NT2/D1 (cell line): ENCODE data around the gene CTSH.

Experiments
- DNase-seq: peaks from one replicate; pipeline ENCODE4 v3.0.0-alpha.2; 2011; ENCODE audit warnings: low read depth, low spot score
- H3K27me3 ChIP-seq: 2 replicates; pipeline ENCODE4 v1.6.0; 2011; ENCODE audit warnings: mild to moderate bottlenecking; ENCODE audit not compliant: insufficient read length, insufficient read depth
- H3K36me3 ChIP-seq: 2 replicates; pipeline ENCODE4 v1.6.1; 2011; ENCODE audit warnings: mild to moderate bottlenecking, low read length, mixed read lengths; ENCODE audit not compliant: insufficient read depth, insufficient read length
- H3K4me1 ChIP-seq: 2 replicates; pipeline ENCODE4 v1.5.1; 2011; ENCODE audit not compliant: insufficient read depth, insufficient read length
- H3K4me3 ChIP-seq: 2 replicates; pipeline ENCODE4 v1.5.1; 2011; ENCODE audit warnings: low read depth; ENCODE audit not compliant: insufficient read length
- H3K9ac ChIP-seq: 2 replicates; pipeline ENCODE4 v1.6.0; 2011; ENCODE audit warnings: low read depth; ENCODE audit not compliant: insufficient read length
- H3K9me3 ChIP-seq: 2 replicates; pipeline ENCODE4 v1.5.1; 2011; ENCODE audit warnings: mild to moderate bottlenecking, low read length; ENCODE audit not compliant: insufficient read depth
- SUZ12 ChIP-seq: IDR thresholded peaks from 2 replicates; pipeline ENCODE4 v1.6.1; 2011; ENCODE audit not compliant: insufficient read length, insufficient read depth; ENCODE audit errors: extremely low read depth
- YY1 ChIP-seq: IDR thresholded peaks from 2 replicates; pipeline ENCODE4 v1.6.1; 2011; ENCODE audit not compliant: insufficient read length, insufficient read depth
- ZNF274 ChIP-seq: IDR thresholded peaks from 2 replicates; pipeline ENCODE4 v1.6.1; 2011; ENCODE audit warnings: mild to moderate bottlenecking, low read depth, low read length

Gene CTSH

GRCh38 chr15:78944669-78945407 lies at the start of gene CTSH:
Gene CTSH (minus strand): TSS chr15:78945046. CDS start chr15:78944981, 65 bp downstream.
- DNase-seq: peak; percentile 42

DNA sequence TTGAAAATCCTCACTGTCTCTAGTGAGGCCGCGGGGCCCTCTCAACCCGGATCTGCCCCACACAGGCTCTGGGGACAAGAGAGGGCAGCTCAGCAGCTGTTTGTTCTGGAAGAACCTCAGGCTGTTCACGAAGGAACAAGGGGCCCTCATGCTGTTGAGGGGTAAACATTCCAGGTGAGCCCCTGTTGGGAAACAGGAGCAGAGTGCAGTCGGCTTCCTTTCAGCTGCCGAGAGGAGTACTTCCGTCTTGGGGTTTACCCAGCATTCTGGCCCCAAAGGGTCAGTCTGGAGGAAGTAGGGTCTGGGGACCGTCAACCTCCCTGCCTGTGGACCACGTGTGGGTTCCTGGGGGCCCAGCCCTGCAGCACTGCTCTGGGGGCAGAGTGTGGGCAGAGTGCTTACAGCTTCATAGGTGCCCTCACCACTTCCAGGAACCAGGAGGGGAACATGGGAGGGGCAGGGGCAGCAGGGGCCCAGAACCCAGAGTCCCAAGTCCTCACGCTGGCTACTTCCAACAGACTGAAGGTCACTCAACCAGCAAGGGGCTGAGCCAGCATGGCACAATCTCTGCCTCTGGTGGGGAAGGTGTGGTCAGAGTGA lies 49.2 kb upstream of the CTSH start:
- no peaks in the 10 kb centered on the region for H3K36me3 ChIP-seq
- no peaks in the 10 kb centered on the region for H3K9me3 ChIP-seq
- peaks cover 5% of the 10 kb centered on the region for H3K27me3 ChIP-seq
- no peak overlapping the region for H3K9ac ChIP-seq
- no peak for TF ChIP-seq SUZ12
- TF ChIP-seq ZNF274: no peak
- no peak for TF ChIP-seq YY1
- no peak for DNase-seq
- H3K4me3 ChIP-seq: no peak overlapping the region
- H3K4me1 ChIP-seq: peaks cover 13% of the 10 kb centered on the region

More at GRCh38 chr15:78944669-78945407, at the start of gene CTSH:
- Histone ChIP-seq H3K9me3 (no peaks in the 10 kb centered on the region), H3K9ac (peak within 1 kb of the TSS; percentile 83), H3K36me3 (no peaks in the 10 kb centered on the region), H3K27me3 (peaks cover 23% of the 10 kb centered on the region), H3K4me1 (peaks cover 7% of the 10 kb centered on the region), H3K4me3 (peak within 1 kb of the TSS; percentile 64)
- no peak for TF ChIP-seq SUZ12
- no peak for TF ChIP-seq YY1
- no peak for TF ChIP-seq ZNF274

- TF ChIP-seq SUZ12 (no peak), ZNF274 (no peak), YY1 (no peak)
- Histone ChIP-seq H3K27me3 (peaks cover 5% of the 10 kb centered on the region), H3K36me3 (no peaks in the 10 kb centered on the region), H3K9me3 (no peaks in the 10 kb centered on the region), H3K4me1 (peaks cover 13% of the 10 kb centered on the region), H3K9ac (no peak overlapping the region), H3K4me3 (no peak overlapping the region)
- DNase-seq: no peak
Measured at GRCh38 chr15:78993257-78993930, 48.5 kb upstream of the CTSH start.

- no peaks in the 10 kb centered on the region for H3K36me3 ChIP-seq
Measured at GRCh38 chr15:78992416-78993256, 47.8 kb upstream of the CTSH start.

DNA sequence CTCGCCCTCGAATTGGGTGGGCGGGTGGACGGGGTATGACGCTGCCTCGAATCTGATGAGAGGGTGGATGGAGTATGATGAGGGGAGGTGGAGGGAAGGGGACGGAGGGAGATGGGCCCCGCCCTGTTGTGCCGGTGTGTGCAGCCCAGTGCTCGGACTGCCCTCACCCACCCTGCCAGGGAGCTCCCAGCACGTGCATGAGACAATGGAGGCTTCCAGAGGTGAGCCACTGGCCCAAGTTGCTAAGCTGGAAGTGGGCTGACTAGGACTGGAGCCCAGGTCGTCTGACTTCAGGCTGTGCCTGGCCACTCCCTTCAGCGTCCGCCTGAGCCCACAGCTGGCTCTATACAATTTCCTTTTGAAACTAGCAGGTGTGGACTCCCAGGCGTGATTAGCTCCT lies 47.0 kb upstream of the CTSH start:
- peaks cover 5% of the 10 kb centered on the region for H3K27me3 ChIP-seq
- no peak overlapping the region for H3K4me3 ChIP-seq
- no peaks in the 10 kb centered on the region for H3K9me3 ChIP-seq
- H3K9ac ChIP-seq: no peak overlapping the region
- peaks cover 11% of the 10 kb centered on the region for H3K4me1 ChIP-seq
- H3K36me3 ChIP-seq: no peaks in the 10 kb centered on the region
- TF ChIP-seq ZNF274 (no peak), YY1 (no peak), SUZ12 (no peak)
- DNase-seq: no peak

More at GRCh38 chr15:78992416-78993256, 47.8 kb upstream of the CTSH start:
- DNase-seq: no peak
- Histone ChIP-seq H3K9me3 (no peaks in the 10 kb centered on the region), H3K4me1 (peaks cover 13% of the 10 kb centered on the region), H3K27me3 (peaks cover 5% of the 10 kb centered on the region), H3K4me3 (no peak overlapping the region), H3K9ac (no peak overlapping the region)
- TF ChIP-seq ZNF274 (no peak), YY1 (no peak), SUZ12 (no peak)

DNA sequence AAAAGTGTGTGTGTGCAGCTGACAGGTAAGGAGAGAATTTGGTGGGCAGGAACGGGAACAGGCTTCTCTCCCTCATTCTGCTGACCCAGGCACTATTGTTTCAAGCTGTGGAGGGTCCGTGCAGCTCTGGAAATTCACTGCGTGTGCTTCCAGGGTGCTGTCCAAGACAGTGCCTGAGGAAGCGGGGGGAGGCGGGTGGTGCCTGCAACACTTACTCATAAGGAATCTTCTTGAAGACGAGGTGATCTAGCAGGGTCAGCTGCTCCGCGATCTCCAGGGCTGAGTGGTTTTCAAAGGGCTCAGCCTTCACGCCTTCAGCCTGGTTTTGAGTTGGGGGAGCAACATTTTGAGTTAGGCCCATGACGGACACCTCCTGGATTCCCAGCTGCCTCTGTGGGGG lies 46.6 kb upstream of the CTSH start:
- no peak for TF ChIP-seq YY1
- no peak for TF ChIP-seq SUZ12
- no peak for TF ChIP-seq ZNF274
- H3K4me1 ChIP-seq: peaks cover 8% of the 10 kb centered on the region
- H3K9me3 ChIP-seq: no peaks in the 10 kb centered on the region
- DNase-seq: no peak
- H3K4me3 ChIP-seq: no peak overlapping the region
- H3K36me3 ChIP-seq: no peaks in the 10 kb centered on the region
- H3K9ac ChIP-seq: no peak overlapping the region
- peaks cover 5% of the 10 kb centered on the region for H3K27me3 ChIP-seq

DNA sequence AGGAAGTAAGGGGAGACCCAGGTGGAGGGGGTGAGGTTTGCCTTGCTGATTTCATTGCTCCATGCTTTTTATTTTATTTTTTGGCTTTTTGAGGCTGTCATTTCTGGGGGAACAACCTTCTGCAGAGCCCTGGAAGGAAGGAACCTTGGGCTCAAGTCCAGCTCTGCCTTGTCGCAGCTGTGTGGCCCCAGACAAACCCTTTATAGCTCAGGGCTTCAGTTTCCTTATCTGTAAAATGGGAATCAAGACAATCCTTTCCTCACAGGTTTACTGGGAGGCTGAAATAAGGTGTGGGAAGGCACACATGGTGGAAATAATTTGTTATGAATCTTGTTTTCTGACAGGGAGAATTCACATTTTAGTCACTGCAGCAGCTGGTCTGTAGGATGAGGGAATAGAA lies 45.4 kb upstream of the CTSH start:
- DNase-seq: no peak
- Histone ChIP-seq H3K36me3 (no peaks in the 10 kb centered on the region), H3K9ac (no peak overlapping the region), H3K4me1 (no peaks in the 10 kb centered on the region), H3K27me3 (peaks cover 5% of the 10 kb centered on the region), H3K9me3 (no peaks in the 10 kb centered on the region), H3K4me3 (no peak overlapping the region)
- TF ChIP-seq ZNF274 (no peak), SUZ12 (no peak), YY1 (no peak)
